Measurements from ENCODE around the gene TMEM198. TPM values are rescaled to one million over a fixed set of nuclear protein-coding genes. Genes with fewer than 3 reads are reported as not detected.

Gene TMEM198
- total RNA-seq, 4 donors from 2014 or later, result 0.56 to 1.9 (median 1.4) TPM

GRCh38 chr2:219523031-219523671, 20.7 kb upstream of the TMEM198 start:
- DNase-seq (ENCODE audit: low spot score in 2 of 2), result no peak
- WGBS, result 28% methylated on average over 24 of the region's 24 CpGs
- Histone ChIP-seq H3K27ac (no peak overlapping the region), H3K36me3 (no peaks in the 10 kb centered on the region), H3K4me3 (peak overlapping the region; percentile 27), H3K4me1 (peaks cover 22% of the 10 kb centered on the region), H3K27me3 (peaks cover 84% of the 10 kb centered on the region), H3K9me3 (no peaks in the 10 kb centered on the region)
- TF ChIP-seq EP300 (IDR thresholded peaks at IDR 0.05) (no peak), POLR2A (IDR thresholded peaks at IDR 0.05) (no peak), POLR2AphosphoS5 (IDR thresholded peaks at IDR 0.05) (no peak), CTCF (IDR thresholded peaks at IDR 0.05) (no peak)

- 100% methylated on average over 2 of the region's 2 CpGs for WGBS
- DNase-seq (ENCODE audit: low spot score in 2 of 2), result no peak
- no peak overlapping the region for H3K27ac ChIP-seq
- peaks cover 24% of the 10 kb centered on the region for H3K4me1 ChIP-seq
- TF ChIP-seq POLR2A (IDR thresholded peaks at IDR 0.05) (no peak), POLR2AphosphoS5 (IDR thresholded peaks at IDR 0.05) (no peak), CTCF (IDR thresholded peaks at IDR 0.05) (no peak), EP300 (IDR thresholded peaks at IDR 0.05) (no peak)
- H3K36me3 ChIP-seq, result no peaks in the 10 kb centered on the region
- H3K27me3 ChIP-seq, result peaks cover 90% of the 10 kb centered on the region
- no peak overlapping the region for H3K4me3 ChIP-seq
- no peaks in the 10 kb centered on the region for H3K9me3 ChIP-seq
These were observed 19.0 kb upstream of the TMEM198 start for GRCh38 chr2:219524817-219525216.

GRCh38 chr2:219525533-219526232, 18.1 kb upstream of the TMEM198 start:
- WGBS, result 72% methylated on average over 8 of the region's 9 CpGs
- DNase-seq (ENCODE audit: low spot score in 2 of 2), result no peak
- H3K4me1 ChIP-seq, result peaks cover 27% of the 10 kb centered on the region
- H3K27ac ChIP-seq, result no peak overlapping the region
- H3K9me3 ChIP-seq, result no peaks in the 10 kb centered on the region
- no peak overlapping the region for H3K4me3 ChIP-seq
- peaks cover 93% of the 10 kb centered on the region for H3K27me3 ChIP-seq
- no peaks in the 10 kb centered on the region for H3K36me3 ChIP-seq
- TF ChIP-seq POLR2AphosphoS5 (IDR thresholded peaks at IDR 0.05) (no peak), EP300 (IDR thresholded peaks at IDR 0.05) (no peak), POLR2A (IDR thresholded peaks at IDR 0.05) (no peak), CTCF (IDR thresholded peaks at IDR 0.05) (no peak)

GRCh38 chr2:219526320-219527075, 17.3 kb upstream of the TMEM198 start:
- peaks cover 21% of the 10 kb centered on the region for H3K4me1 ChIP-seq
- H3K4me3 ChIP-seq, result no peak overlapping the region
- no peaks in the 10 kb centered on the region for H3K36me3 ChIP-seq
- no peak overlapping the region for H3K27ac ChIP-seq
- H3K27me3 ChIP-seq, result peaks cover 89% of the 10 kb centered on the region
- no peak for DNase-seq (ENCODE audit: low spot score in 2 of 2)
- 68% methylated on average over 9 of the region's 11 CpGs for WGBS
- TF ChIP-seq POLR2A (IDR thresholded peaks at IDR 0.05), result no peak
- no peak for TF ChIP-seq CTCF (IDR thresholded peaks at IDR 0.05)
- TF ChIP-seq POLR2AphosphoS5 (IDR thresholded peaks at IDR 0.05), result no peak
- TF ChIP-seq EP300 (IDR thresholded peaks at IDR 0.05), result no peak
- no peaks in the 10 kb centered on the region for H3K9me3 ChIP-seq

- DNase-seq (ENCODE audit: low spot score in 2 of 2), result no peak
- no peaks in the 10 kb centered on the region for H3K36me3 ChIP-seq
- peaks cover 89% of the 10 kb centered on the region for H3K27me3 ChIP-seq
- peaks cover 19% of the 10 kb centered on the region for H3K4me1 ChIP-seq
- H3K4me3 ChIP-seq, result no peak overlapping the region
- TF ChIP-seq POLR2A (IDR thresholded peaks at IDR 0.05), result no peak
- no peak for TF ChIP-seq CTCF (IDR thresholded peaks at IDR 0.05)
- H3K27ac ChIP-seq, result no peak overlapping the region
- H3K9me3 ChIP-seq, result no peaks in the 10 kb centered on the region
- 52% methylated on average over 3 of the region's 6 CpGs for WGBS
These were observed 16.8 kb upstream of the TMEM198 start for GRCh38 chr2:219527076-219527394.
